Measurements from ENCODE around the gene SLC29A4.

- TF ChIP-seq CTCF (conservative IDR thresholded peaks at IDR 0.05; ENCODE audit: low read depth, low read length) (no peak), EZH2 (IDR thresholded peaks at IDR 0.05; ENCODE audit: low read length, unreplicated experiment) (no peak)
These were observed 33.0 kb downstream of the SLC29A4 start for GRCh38 chr7:5315761-5316160.

All from PC-3 (cell line).